GM11168 (cell line): ENCODE measurements around the gene YPEL2.

Source experiments
- in situ Hi-C: fragments of 300-500 bp; cut with MboI; formaldehyde crosslinking; loops from one replicate; pipeline ENCODE4 v1.12.0; 2022; ENCODE audit warnings: low sequenced_read_pairs; ENCODE audit not compliant: unreplicated experiment

Gene YPEL2

DNA sequence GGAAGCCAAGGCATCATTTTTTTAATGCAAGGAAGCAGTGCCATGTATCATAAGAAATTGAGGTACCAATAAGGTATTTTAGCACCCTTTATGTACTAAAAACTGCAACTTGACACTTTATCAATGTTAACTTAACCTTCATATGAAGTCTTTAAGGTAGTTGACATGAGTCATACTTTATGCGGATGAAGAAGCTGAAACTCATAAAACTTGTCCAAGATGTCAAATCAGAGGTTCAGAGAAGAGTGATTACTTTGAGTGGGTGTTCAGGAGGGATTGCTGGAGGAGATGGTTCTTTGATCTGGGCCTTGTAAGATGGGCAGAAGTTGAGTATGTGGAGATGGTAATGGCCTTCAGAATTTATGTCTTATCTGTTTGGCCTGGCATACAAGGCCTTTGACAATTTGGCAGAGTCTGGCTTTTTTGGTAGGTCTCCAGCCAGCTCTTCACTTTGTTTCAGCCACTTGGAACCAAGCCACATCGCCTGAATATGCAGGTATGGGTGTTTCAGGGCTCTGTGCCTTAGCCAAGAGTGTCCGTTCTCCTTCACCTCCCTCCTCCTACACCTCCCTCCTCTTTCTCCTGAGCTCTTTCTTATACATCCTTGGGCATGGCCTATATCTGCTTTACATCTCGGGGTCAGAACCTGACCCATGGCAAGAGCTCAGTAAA lies 23.7 kb downstream of the YPEL2 start:
- in situ Hi-C loops: no loop called here

- in situ Hi-C loops: no loop called here
These were observed 24.4 kb downstream of the YPEL2 start for GRCh38 chr17:59355702-59356325.

DNA sequence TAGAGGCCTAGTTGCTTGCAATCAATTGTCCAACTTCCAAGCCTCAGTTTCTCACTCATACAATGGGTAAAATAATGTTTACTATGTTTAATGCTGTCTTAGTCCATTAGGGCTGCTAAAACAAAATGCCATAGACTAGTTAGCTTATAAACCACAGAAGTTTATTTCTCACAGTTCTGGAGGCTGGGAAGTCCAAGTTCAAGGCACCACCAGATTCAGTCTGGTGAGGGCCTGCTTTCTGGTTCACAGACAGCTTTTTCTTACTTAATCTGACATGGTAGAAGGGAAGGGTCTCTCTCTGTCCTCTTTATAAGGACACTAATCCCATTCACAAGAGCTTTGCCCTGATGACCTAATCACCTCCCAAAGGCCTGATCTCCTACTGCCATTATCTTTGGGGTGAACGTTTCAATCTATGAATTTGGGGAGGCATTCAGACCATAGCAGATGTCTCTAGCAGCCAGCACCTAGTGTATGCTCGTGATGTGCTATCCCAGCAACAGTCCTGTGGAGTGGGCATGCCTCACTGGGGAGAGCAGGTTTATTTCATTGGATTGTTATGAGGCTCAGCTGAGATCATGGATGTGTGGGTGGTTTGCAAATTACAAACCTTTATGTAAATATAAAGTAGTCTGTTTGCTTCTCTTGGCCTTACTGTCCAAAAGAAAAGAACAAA lies 25.2 kb downstream of the YPEL2 start:
- in situ Hi-C loops: no loop called here

DNA sequence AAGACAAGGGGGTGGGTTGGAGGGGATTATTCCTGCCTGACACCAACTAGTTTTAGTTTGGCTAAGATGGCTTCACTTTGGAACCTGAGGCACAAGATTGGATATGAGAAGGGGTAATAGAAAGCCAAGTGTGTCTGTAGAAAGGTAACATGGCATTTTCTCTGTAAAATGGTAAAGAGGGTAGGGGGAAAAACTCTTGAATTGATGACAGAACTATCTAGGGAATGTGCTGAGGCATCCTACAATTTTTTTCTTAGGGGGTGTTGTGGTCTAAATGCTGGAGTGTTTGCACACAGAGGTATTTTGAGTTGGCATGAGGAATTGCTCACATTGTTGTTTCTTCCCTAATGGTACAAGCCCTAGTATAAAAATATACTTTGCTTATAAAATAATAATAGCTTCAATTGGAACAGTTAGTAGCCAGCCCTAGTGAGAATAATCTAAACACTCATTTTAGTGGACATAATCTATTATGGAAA lies 25.8 kb downstream of the YPEL2 start:
- in situ Hi-C loops: no loop called here

- in situ Hi-C loops: no loop called here
These were observed 26.5 kb downstream of the YPEL2 start for GRCh38 chr17:59357929-59358328.

GRCh38 chr17:59361386-59361785 lies 29.9 kb downstream of the YPEL2 start:
- in situ Hi-C loops: no loop called here

GRCh38 chr17:59361916-59362810 lies 30.7 kb downstream of the YPEL2 start:
- in situ Hi-C loops: no loop called here

DNA sequence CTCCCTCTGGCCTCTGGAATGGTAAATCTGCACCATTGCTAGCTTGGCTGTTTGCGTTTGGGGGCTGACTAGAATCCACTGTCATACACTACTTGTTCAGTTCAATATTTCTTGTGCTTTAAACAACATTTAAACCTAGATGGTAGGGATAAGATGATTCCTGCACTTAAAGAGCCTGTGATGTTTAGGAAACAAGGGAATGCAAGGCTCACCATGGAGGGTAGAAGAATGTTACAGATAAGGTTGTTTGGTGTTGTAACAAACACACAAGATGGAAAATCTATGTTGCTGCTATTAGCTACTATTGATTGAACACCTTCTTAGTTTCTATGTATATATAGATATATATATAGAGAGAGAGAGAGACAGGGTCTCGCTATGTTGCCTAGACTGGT lies 31.4 kb downstream of the YPEL2 start:
- in situ Hi-C loops: no loop called here

- in situ Hi-C loops: no loop called here
These were observed 34.0 kb downstream of the YPEL2 start for GRCh38 chr17:59365383-59365981.

- in situ Hi-C loops: no loop called here
These were observed 34.7 kb downstream of the YPEL2 start for GRCh38 chr17:59366040-59366757.

DNA sequence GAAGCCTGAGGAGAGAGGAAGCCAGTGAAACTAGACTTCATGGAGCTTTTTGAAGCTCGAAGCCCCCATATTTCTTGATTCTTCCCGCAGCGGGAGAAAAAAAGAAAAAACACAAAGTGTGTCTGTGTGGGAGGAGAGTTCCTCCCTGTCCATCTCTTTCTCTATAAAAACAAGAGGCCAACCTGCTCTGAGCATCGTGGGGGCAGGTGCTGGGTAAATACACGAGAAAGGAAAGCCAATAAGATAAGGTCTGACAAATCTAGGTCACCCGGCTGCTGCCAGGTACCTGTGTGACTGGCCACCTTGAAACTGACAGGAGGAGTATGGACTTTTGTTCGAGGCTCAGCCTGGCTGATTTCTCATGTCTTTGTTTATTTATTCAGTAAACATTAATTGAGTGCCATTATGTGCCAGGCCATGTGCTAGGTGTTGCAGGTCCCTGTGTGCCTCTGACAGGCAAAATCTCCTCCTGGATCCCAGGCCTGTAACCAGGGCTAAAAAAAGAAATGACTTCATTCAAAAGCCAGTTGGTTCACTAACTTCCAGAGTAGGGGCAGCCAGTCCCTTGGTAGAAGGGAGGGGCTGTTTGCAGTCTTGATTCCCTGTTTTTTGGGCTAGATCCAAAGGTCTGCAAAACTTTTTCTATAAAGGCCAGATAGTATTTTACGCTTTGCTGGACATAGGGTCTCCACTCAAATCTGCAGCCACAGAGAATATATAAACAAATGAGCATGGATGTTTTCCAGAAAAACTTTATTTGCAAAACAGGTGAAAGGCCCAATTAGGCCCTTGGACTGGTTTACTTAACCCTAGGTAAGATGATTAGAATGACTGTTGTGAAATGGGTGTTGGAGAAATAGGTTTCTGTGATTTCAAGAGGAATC lies 35.6 kb downstream of the YPEL2 start:
- in situ Hi-C loops: no loop called here

DNA sequence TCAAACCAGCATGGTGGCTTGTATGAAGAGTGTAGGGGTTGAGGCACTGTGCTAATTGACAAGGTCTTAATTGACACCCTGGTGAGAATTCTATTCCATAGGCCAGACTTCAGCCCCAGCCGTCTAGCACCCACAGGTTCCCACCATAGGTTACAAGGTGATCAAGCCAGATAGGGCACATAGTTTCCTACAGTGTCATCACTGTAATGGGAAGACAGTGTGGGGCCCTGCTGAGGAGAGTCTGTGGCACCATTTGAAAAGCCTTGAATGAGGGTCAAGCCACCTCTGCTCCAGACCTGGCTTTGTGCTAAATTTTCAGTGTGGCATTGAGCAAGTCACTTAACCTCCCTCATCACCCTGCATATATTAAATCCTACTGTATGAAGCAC lies 36.2 kb downstream of the YPEL2 start:
- in situ Hi-C loops: no loop called here

DNA sequence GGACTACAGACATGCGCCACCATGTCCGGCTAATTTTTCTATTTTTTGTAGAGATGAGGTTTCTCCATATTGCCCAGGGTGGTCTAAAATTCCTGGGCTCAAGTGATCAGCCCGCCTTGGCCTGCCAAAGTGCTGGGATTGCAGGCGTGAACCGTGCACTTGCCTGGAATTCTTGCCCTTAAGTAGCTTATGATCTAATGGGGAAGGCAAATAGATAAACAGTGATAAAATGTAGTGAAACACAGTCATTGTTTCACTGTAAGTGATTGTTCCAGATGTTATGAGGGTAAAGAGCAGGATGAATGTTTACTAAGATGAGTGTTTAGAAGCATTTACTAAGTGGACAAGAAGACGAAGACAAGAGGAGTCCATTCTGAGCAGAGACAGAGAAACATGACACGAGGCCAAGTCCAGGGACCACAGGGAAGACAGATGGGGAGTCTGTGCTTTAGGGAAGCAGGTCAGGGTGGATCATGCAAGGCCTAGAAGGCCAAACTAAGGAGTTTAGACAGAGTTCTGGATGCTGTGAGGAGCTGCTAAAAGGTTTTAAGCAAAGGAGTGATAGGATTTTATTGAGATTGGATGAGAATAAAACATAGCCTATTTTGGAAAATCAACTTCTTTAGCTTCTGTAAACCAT lies 36.9 kb downstream of the YPEL2 start:
- in situ Hi-C loops: no loop called here

GRCh38 chr17:59369031-59369975 lies 37.8 kb downstream of the YPEL2 start:
- in situ Hi-C loops: no loop called here

- in situ Hi-C loops: no loop called here
These were observed 39.3 kb downstream of the YPEL2 start for GRCh38 chr17:59370593-59371299.

GRCh38 chr17:59371416-59372100 lies 40.1 kb downstream of the YPEL2 start:
- in situ Hi-C loops: no loop called here
